ENCODE measurements around the gene CCR9.
A peak's percentile ranks its signal among the peaks of the same experiment; 100 is the strongest.

Gene CCR9

DNA sequence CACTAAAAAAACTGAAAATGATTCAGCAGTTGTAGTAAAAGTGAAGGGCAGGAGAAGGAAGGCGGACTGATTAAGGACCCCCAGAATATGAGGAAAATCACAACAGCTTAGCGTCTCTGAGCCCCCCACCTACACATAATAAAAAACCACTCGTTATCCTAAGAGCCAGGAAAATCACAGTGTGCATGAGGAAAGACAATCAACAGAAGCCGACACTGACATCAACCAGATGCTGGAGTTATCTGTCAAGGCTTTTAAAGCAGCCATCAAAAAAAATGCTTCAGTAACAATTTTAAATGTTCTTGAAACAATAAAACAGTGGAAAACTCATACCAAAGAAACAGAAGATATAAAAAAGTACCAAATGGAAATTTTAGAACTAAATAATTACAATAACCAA is 47.2 kb downstream of the CCR9 start:
- H3K9ac ChIP-seq (ENCODE audit: insufficient read length): no peak overlapping the region
- DNase-seq (ENCODE audit: low read depth, low spot score): no peak
- H3K4me3 ChIP-seq: no peak overlapping the region
- no peak overlapping the region for H3K27ac ChIP-seq
- no peaks in the 10 kb centered on the region for H3K9me3 ChIP-seq (ENCODE audit: low read depth, low read length)
- H3K36me3 ChIP-seq (ENCODE audit: insufficient read depth, low read length): no peaks in the 10 kb centered on the region; the same call in 1 of the 2 replicates
- no peak for TF ChIP-seq POLR2AphosphoS5 (IDR thresholded peaks at IDR 0.05; ENCODE audit: borderline replicate concordance, low read depth, low read length)
- no peak for TF ChIP-seq EZH2 (IDR thresholded peaks at IDR 0.05)
- TF ChIP-seq FOXP2 (optimal IDR thresholded peaks at IDR 0.05; ENCODE audit: control extremely low read depth, extremely low read length, insufficient read depth): no peak

- DNase-seq (ENCODE audit: low read depth, low spot score): no peak
- no peaks in the 10 kb centered on the region for H3K9me3 ChIP-seq (ENCODE audit: low read depth, low read length)
- TF ChIP-seq FOXP2 (optimal IDR thresholded peaks at IDR 0.05; ENCODE audit: control extremely low read depth, extremely low read length, insufficient read depth): no peak
- no peak overlapping the region for H3K9ac ChIP-seq (ENCODE audit: insufficient read length)
- H3K4me3 ChIP-seq: no peak overlapping the region
- H3K36me3 ChIP-seq (ENCODE audit: insufficient read depth, low read length): no peaks in the 10 kb centered on the region; the same call in 1 of the 2 replicates
- no peak overlapping the region for H3K27ac ChIP-seq
Observed at GRCh38 chr3:45936261-45936660, 49.9 kb downstream of the CCR9 start.

DNA sequence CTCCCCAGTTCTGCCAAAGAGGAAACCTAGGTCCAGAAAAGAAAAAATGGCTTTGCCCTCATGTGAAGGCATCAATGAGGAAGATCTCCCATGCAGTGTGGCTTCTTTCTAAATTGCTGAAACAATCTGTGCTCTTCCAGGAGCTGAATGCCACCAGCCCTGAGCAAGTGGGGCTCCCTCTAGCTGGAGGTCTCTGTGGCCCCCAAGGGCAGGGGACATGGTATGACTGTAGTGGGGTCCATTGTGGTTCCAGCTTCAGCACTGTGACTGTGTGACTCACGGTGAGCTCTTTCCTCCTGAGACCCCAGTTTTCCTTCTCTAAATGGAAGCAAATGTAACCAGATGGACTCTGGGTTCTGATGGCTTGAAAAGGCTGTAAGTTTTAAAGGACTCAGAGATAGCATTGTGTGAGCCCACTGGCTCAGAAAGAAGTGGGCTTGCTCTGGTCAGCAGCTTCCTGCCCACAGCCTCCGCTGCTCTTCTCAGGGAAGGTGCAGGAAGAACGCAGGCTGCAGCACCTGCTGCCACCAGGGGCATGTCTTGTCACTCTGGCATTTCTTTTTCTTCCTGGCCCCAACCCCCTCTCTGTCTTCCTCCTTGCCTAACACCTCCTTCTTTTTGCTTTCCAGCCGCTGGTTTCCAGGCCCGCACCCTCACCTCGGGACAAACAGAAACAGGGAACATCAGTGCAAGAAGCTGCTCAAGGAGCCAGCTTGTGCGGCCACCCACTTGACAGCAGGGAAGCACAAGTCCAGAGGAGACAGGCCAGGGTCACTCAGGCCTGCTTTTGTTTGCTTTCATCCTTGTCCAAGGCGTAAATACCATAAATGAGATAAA is 51.1 kb downstream of the CCR9 start:
- H3K36me3 ChIP-seq (ENCODE audit: insufficient read depth, low read length): no peaks in the 10 kb centered on the region; the same call in 1 of the 2 replicates
- H3K9ac ChIP-seq (ENCODE audit: insufficient read length): no peak overlapping the region
- H3K4me3 ChIP-seq: no peak overlapping the region
- no peaks in the 10 kb centered on the region for H3K9me3 ChIP-seq (ENCODE audit: low read depth, low read length)
- H3K27ac ChIP-seq: no peak overlapping the region
- no peak for TF ChIP-seq POLR2AphosphoS5 (IDR thresholded peaks at IDR 0.05; ENCODE audit: borderline replicate concordance, low read depth, low read length)
- TF ChIP-seq FOXP2 (optimal IDR thresholded peaks at IDR 0.05; ENCODE audit: control extremely low read depth, extremely low read length, insufficient read depth): no peak
- TF ChIP-seq EZH2 (IDR thresholded peaks at IDR 0.05): no peak
- no peak for DNase-seq (ENCODE audit: low read depth, low spot score)

GRCh38 chr3:45938043-45938435 is 51.7 kb downstream of the CCR9 start:
- no peak for DNase-seq (ENCODE audit: low read depth, low spot score)
- H3K27ac ChIP-seq: no peak overlapping the region
- no peaks in the 10 kb centered on the region for H3K9me3 ChIP-seq (ENCODE audit: low read depth, low read length)
- no peaks in the 10 kb centered on the region; the same call in 1 of the 2 replicates for H3K36me3 ChIP-seq (ENCODE audit: insufficient read depth, low read length)
- no peak overlapping the region for H3K9ac ChIP-seq (ENCODE audit: insufficient read length)
- no peak for TF ChIP-seq EZH2 (IDR thresholded peaks at IDR 0.05)
- TF ChIP-seq FOXP2 (optimal IDR thresholded peaks at IDR 0.05; ENCODE audit: control extremely low read depth, extremely low read length, insufficient read depth): no peak
- TF ChIP-seq POLR2AphosphoS5 (IDR thresholded peaks at IDR 0.05; ENCODE audit: borderline replicate concordance, low read depth, low read length): no peak
- H3K4me3 ChIP-seq: no peak overlapping the region

GRCh38 chr3:45938864-45939263 is 52.5 kb downstream of the CCR9 start:
- H3K9ac ChIP-seq (ENCODE audit: insufficient read length): no peak overlapping the region
- peak; percentile 26 for DNase-seq (ENCODE audit: low read depth, low spot score)
- no peaks in the 10 kb centered on the region for H3K9me3 ChIP-seq (ENCODE audit: low read depth, low read length)
- TF ChIP-seq FOXP2 (optimal IDR thresholded peaks at IDR 0.05; ENCODE audit: control extremely low read depth, extremely low read length, insufficient read depth): no peak
- TF ChIP-seq POLR2AphosphoS5 (IDR thresholded peaks at IDR 0.05; ENCODE audit: borderline replicate concordance, low read depth, low read length): no peak
- TF ChIP-seq EZH2 (IDR thresholded peaks at IDR 0.05): no peak
- H3K36me3 ChIP-seq (ENCODE audit: insufficient read depth, low read length): no peaks in the 10 kb centered on the region; the same call in 1 of the 2 replicates
- H3K27ac ChIP-seq: no peak overlapping the region
- H3K4me3 ChIP-seq: no peak overlapping the region

GRCh38 chr3:45939341-45939771 is 53.0 kb downstream of the CCR9 start:
- Histone ChIP-seq H3K4me3 (no peak overlapping the region), H3K9me3 (ENCODE audit: low read depth, low read length) (no peaks in the 10 kb centered on the region), H3K9ac (ENCODE audit: insufficient read length) (no peak overlapping the region), H3K27ac (no peak overlapping the region), H3K36me3 (ENCODE audit: insufficient read depth, low read length) (no peaks in the 10 kb centered on the region; the same call in 1 of the 2 replicates)
- TF ChIP-seq POLR2AphosphoS5 (IDR thresholded peaks at IDR 0.05; ENCODE audit: borderline replicate concordance, low read depth, low read length): no peak
- TF ChIP-seq EZH2 (IDR thresholded peaks at IDR 0.05): no peak
- no peak for TF ChIP-seq FOXP2 (optimal IDR thresholded peaks at IDR 0.05; ENCODE audit: control extremely low read depth, extremely low read length, insufficient read depth)
- no peak for DNase-seq (ENCODE audit: low read depth, low spot score)

GRCh38 chr3:45940004-45940780 is 53.8 kb downstream of the CCR9 start:
- H3K36me3 ChIP-seq (ENCODE audit: insufficient read depth, low read length): no peaks in the 10 kb centered on the region; the same call in 1 of the 2 replicates
- H3K4me3 ChIP-seq: no peak overlapping the region
- TF ChIP-seq FOXP2 (optimal IDR thresholded peaks at IDR 0.05; ENCODE audit: control extremely low read depth, extremely low read length, insufficient read depth): no peak
- no peak for TF ChIP-seq POLR2AphosphoS5 (IDR thresholded peaks at IDR 0.05; ENCODE audit: borderline replicate concordance, low read depth, low read length)
- no peak for TF ChIP-seq EZH2 (IDR thresholded peaks at IDR 0.05)
- H3K9me3 ChIP-seq (ENCODE audit: low read depth, low read length): no peaks in the 10 kb centered on the region
- no peak overlapping the region for H3K9ac ChIP-seq (ENCODE audit: insufficient read length)
- DNase-seq (ENCODE audit: low read depth, low spot score): no peak
- H3K27ac ChIP-seq: no peak overlapping the region

DNA sequence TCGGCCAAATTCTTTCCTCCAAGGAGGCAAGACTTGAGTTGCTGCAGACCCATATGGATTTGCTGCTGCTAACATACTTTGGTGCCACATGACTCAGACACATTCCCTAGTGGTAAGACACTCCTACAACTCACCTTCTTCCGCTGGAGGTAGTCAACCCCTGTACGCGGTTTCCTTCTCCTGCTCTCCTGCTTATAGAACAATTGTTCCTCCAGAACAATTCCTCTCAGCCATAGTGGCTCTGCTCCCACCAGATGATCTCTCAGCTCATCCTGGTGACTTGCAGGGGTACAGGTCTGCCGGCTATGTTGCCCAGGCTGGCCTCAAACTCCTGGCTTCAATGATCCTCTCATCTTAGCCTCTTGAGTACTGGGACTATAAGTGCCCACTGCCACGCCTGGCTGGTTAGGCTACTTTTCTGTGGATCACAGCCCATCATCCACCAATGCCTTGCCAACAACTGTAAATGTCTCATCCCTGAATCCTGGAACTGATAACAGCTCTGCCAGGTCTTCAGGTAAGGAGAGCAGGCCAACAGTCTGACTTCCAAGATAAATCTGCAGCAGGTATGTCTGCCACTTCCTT is 54.5 kb downstream of the CCR9 start:
- Histone ChIP-seq H3K36me3 (ENCODE audit: insufficient read depth, low read length) (no peaks in the 10 kb centered on the region), H3K4me3 (no peak overlapping the region), H3K27ac (no peak overlapping the region), H3K9ac (ENCODE audit: insufficient read length) (no peak overlapping the region), H3K9me3 (ENCODE audit: low read depth, low read length) (no peaks in the 10 kb centered on the region)
- no peak for TF ChIP-seq EZH2 (IDR thresholded peaks at IDR 0.05)
- no peak for TF ChIP-seq POLR2AphosphoS5 (IDR thresholded peaks at IDR 0.05; ENCODE audit: borderline replicate concordance, low read depth, low read length)
- TF ChIP-seq FOXP2 (optimal IDR thresholded peaks at IDR 0.05; ENCODE audit: control extremely low read depth, extremely low read length, insufficient read depth): no peak
- DNase-seq (ENCODE audit: low read depth, low spot score): no peak
